K562 (cell line): ENCODE data around the gene SDSL. TPM values are rescaled to one million over a fixed set of nuclear protein-coding genes. Genes with fewer than 3 reads are reported as not detected.
A peak's percentile ranks its signal among the peaks of the same experiment; 100 is the strongest.

Experiments used
- ATAC-seq: fragments of 200-7000 bp; cut with Tn5 transposase; 3 replicates; pipeline ENCODE4 v1.9.1; 2020; ENCODE audit warnings: moderate library complexity
- Bru-seq: library from RNA; stranded (reverse); fragments of 400-500 nt; gene quantifications from one replicate; lab custom pipeline; 2021; lab: Mats Ljungman, UMichigan
- BruChase-seq, 2 experiments: library from RNA; stranded (reverse); fragments of 400-500 nt; gene quantifications; one replicate each; lab custom pipeline; 2021; lab: Mats Ljungman, UMichigan
- BruUV-seq: library from RNA; stranded (reverse); fragments of 400-500 nt; replicated peaks from 2 replicates; lab custom pipeline; 2021; lab: Mats Ljungman, UMichigan
- CTCF ChIA-PET: fragments of 300-600 bp; formaldehyde crosslinking; extraction: SDS; loops from one replicate; lab custom pipeline; 2021; ENCODE audit warnings: low intra/inter-chr PET ratio; lab: Yijun Ruan, JAX
- POLR2A ChIA-PET: fragments of 300-600, 350-650 bp; sonication (Branson Sonifier 250); formaldehyde crosslinking; extraction: SDS; loops from one replicate; lab custom pipeline; 2021; ENCODE audit warnings: antibody characterized with exemption, inconsistent platforms; lab: Yijun Ruan, JAX
- DNase-seq, 4 experiments: peaks; one replicate each; pipeline versions ENCODE4 v3.0.0 to v3.0.0-alpha.2; 2011 to 2018; ENCODE audit warnings: low spot score in 3 of 4, mixed read lengths in 3 of 4; ENCODE audit errors: extremely low read depth in 1 of 4
- FAIRE-seq: peaks from 2 replicates; lab custom pipeline; 2011; peaks lifted over from hg19 to GRCh38; lab: Jason Lieb, UNC
- H2AFZ ChIP-seq: 2 replicates; pipeline ENCODE4 v1.6.0; 2011; ENCODE audit warnings: low read depth, low read length, control low read depth, inconsistent platforms
- H3K27ac ChIP-seq: fragments of 200-600 bp; 3 replicates; pipeline ENCODE4 v1.8.0; 2011; ENCODE audit warnings: low read depth, mild to moderate bottlenecking, control low read depth, inconsistent platforms, low read length, moderate library complexity, mixed read lengths; ENCODE audit errors: extremely low read depth
- H3K27me3 ChIP-seq, 2 experiments: fragments of 300-600 bp in 1 of 2; 2 replicates in 1 of 2; 3 replicates in 1 of 2; pipeline versions ENCODE4 v1.6.0 to v1.8.0; 2011; ENCODE audit warnings: inconsistent platforms in 2 of 2, low read length in 2 of 2, mild to moderate bottlenecking in 1 of 2, mixed read lengths in 1 of 2, moderate library complexity in 1 of 2; ENCODE audit not compliant: control insufficient read depth in 2 of 2, insufficient read depth in 2 of 2
- H3K36me3 ChIP-seq: fragments of 300-600 bp; 3 replicates; pipeline ENCODE4 v1.8.0; 2011; ENCODE audit warnings: mild to moderate bottlenecking, low read length, inconsistent platforms; ENCODE audit not compliant: control insufficient read depth, insufficient read depth
- H3K4me1 ChIP-seq, 2 experiments: fragments of 200-600 bp in 1 of 2; replicated peaks in 1 of 2; 2 replicates in 1 of 2; 3 replicates in 1 of 2; pipeline versions ENCODE4 v1.5.1 to v1.8.0; 2011; ENCODE audit warnings: inconsistent platforms in 2 of 2, low read length in 2 of 2, mild to moderate bottlenecking in 1 of 2, mixed read lengths in 1 of 2, moderate library complexity in 1 of 2; ENCODE audit not compliant: control insufficient read depth in 2 of 2, insufficient read depth in 2 of 2
- H3K4me2 ChIP-seq: 2 replicates; pipeline ENCODE4 v1.6.1; 2011; ENCODE audit warnings: low read length, control low read depth, inconsistent platforms, mixed read lengths; ENCODE audit not compliant: insufficient read depth
- H3K4me3 ChIP-seq: fragments of 200-600 bp; sonication (generic), shearing (Covaris generic); 2 replicates; pipeline ENCODE4 v1.5.1; 2016; ENCODE audit warnings: control low read depth, inconsistent platforms
- H3K79me2 ChIP-seq: fragments of 200-600 bp; 3 replicates; pipeline ENCODE4 v1.8.0; 2011; ENCODE audit warnings: low read length, inconsistent platforms; ENCODE audit not compliant: control insufficient read depth, insufficient read depth
- H3K9ac ChIP-seq, 2 experiments: 2 replicates each; pipeline versions ENCODE4 v1.6.0 to v1.6.1; 2011; ENCODE audit warnings: low read depth in 2 of 2, low read length in 2 of 2, control low read depth in 1 of 2, inconsistent platforms in 1 of 2, mild to moderate bottlenecking in 1 of 2, mixed read lengths in 1 of 2; ENCODE audit not compliant: insufficient read depth in 1 of 2
- H3K9me1 ChIP-seq: one replicate; pipeline ENCODE4 v1.6.0; 2011; ENCODE audit warnings: inconsistent platforms, mild to moderate bottlenecking, low read length, moderate library complexity; ENCODE audit not compliant: control insufficient read depth, insufficient read depth
- H3K9me3 ChIP-seq: replicated peaks from 2 replicates; pipeline ENCODE4 v1.5.1; 2011; ENCODE audit warnings: low read depth, low read length, inconsistent platforms; ENCODE audit not compliant: control insufficient read depth, insufficient read depth
- H4K20me1 ChIP-seq: replicated peaks from 2 replicates; pipeline ENCODE4 v1.6.1; 2011; ENCODE audit warnings: low read length, inconsistent platforms, mixed read lengths; ENCODE audit not compliant: control insufficient read depth, insufficient read depth
- CHD4 ChIP-seq: fragments of 200-600 bp; sonication (generic); IDR thresholded peaks from 3 replicates; pipeline ENCODE4 v1.6.1; 2012; ENCODE audit warnings: low read depth, mild to moderate bottlenecking, mixed read lengths, low read length, inconsistent platforms; ENCODE audit not compliant: insufficient read depth, insufficient replicate concordance, poor library complexity, severe bottlenecking
- PML ChIP-seq: IDR thresholded peaks from 2 replicates; pipeline ENCODE4 v1.6.1; 2012; ENCODE audit warnings: low read length, inconsistent platforms
- POU5F1 ChIP-seq: fragments of 150-350 bp; IDR thresholded peaks from 2 replicates; pipeline ENCODE4 v1.6.1; 2014; ENCODE audit warnings: borderline replicate concordance, low read length, low read depth, mild to moderate bottlenecking; ENCODE audit not compliant: partially characterized antibody
- RBFOX2 ChIP-seq: fragments of 200-400 bp; formaldehyde crosslinking; IDR thresholded peaks from 2 replicates; pipeline ENCODE4 v1.6.1; 2017; ENCODE audit warnings: low read depth, mild to moderate bottlenecking, low read length, moderate library complexity
- RHOXF2B ChIP-seq: fragments of 250-450 bp; sonication (Bioruptor Pico); conservative IDR thresholded peaks from 2 replicates; pipeline ENCODE4 v1.5.1; 2021
- TAF15 ChIP-seq: fragments of 200-400 bp; formaldehyde crosslinking; IDR thresholded peaks from 2 replicates; pipeline ENCODE4 v1.6.1; 2017; ENCODE audit warnings: mild to moderate bottlenecking, low read depth, low read length, moderate library complexity
- ZBTB1 ChIP-seq: sonication (generic); formaldehyde crosslinking; IDR thresholded peaks from 2 replicates; pipeline ENCODE4 v1.8.1; 2023; ENCODE audit warnings: missing genetic modification reagents, low read depth, mild to moderate bottlenecking, borderline replicate concordance
- ZNF134 ChIP-seq: fragments of 250-450 bp; sonication (Bioruptor Pico); conservative IDR thresholded peaks from 2 replicates; pipeline ENCODE4 v1.4.0; 2020
- ZNF707 ChIP-seq: fragments of 250-450 bp; sonication (Bioruptor Pico); conservative IDR thresholded peaks from 2 replicates; pipeline ENCODE4 v1.8.0; 2022; ENCODE audit warnings: inconsistent platforms, mild to moderate bottlenecking, moderate library complexity
- WGBS: fragments of 100-300 bp; shearing (Covaris generic); methylation state at CpG from one replicate; pipeline ENCODE4 v1.1.6; 2016; ENCODE audit warnings: low coverage, mixed read lengths; ENCODE audit not compliant: insufficient coverage; ENCODE audit errors: missing lambda C conversion rate; 5-methylcytosine and 5-hydroxymethylcytosine counted together
- in situ Hi-C: fragments of 300-500 bp; cut with MboI; formaldehyde crosslinking; loops from 4 replicates; pipeline ENCODE4 v1.15.0; 2018; ENCODE audit warnings: inconsistent platforms, mixed read lengths
- intact Hi-C: fragments of 100-400 bp; cut with micrococcal nuclease; formaldehyde crosslinking; loops from 2 replicates; pipeline ENCODE4 v1.14.2; 2022
- long read RNA-seq, 3 experiments: library from polyadenylated mRNA in 2 of 3; library from RNA in 1 of 3; unstranded in 2 of 3; stranded (forward) in 1 of 3; transcript quantifications; one replicate each; pipeline ENCODE4 v2.0.0, GENCODE V29; 2019 to 2022
- polyA minus RNA-seq, 3 experiments: library from RNA; depleted of rRNA, polyadenylated mRNA; stranded (reverse); fragments of >200 nt; gene quantifications; 2 replicates each; pipeline ENCODE4 v1.2.3, GENCODE V29; 2011
- polyA plus RNA-seq, 8 experiments: library from polyadenylated mRNA; depleted of rRNA in 4 of 8; stranded (reverse) in 5 of 8; unstranded in 3 of 8; fragments of >200 nt; fragmentation: Nextera tagmentation in 2 of 8; fragmentation: Illumina TruSeq in 1 of 8; extraction: Ambion mirVana in 2 of 8; extraction: Trizol in 1 of 8; gene quantifications; 2 replicates each; pipeline versions ENCODE4 v1.2.1 to v1.2.3, GENCODE V29; 2011 to 2014; ENCODE audit warnings: inconsistent platforms in 1 of 8, missing spikeins in 1 of 8
- total RNA-seq, 7 experiments: library from RNA; depleted of rRNA in 6 of 7; stranded (reverse); fragments of >200 nt in 6 of 7; fragmentation: Illumina TruSeq in 2 of 7; extraction: Trizol in 2 of 7; gene quantifications; 2 replicates each; pipeline versions ENCODE4 v1.2.1 to v1.2.3, GENCODE V29; 2011 to 2021; ENCODE audit warnings: low replicate concordance in 1 of 7
- TF ChIP-seq, protein P1 (sequence below), 2 experiments: IDR thresholded peaks; 2 replicates each; pipeline ENCODE4 v1.6.1; 2011; ENCODE audit warnings: borderline replicate concordance in 1 of 2, control low read depth in 1 of 2, low read depth in 1 of 2, low read length in 1 of 2, mild to moderate bottlenecking in 1 of 2, mixed read lengths in 1 of 2, moderate library complexity in 1 of 2; ENCODE audit not compliant: insufficient read depth in 1 of 2, insufficient read length in 1 of 2, poor library complexity in 1 of 2, severe bottlenecking in 1 of 2; ENCODE audit errors: extremely low read depth in 1 of 2
- TF ChIP-seq, protein P2 (sequence below): fragments of 250-450 bp; sonication (Bioruptor Pico); IDR thresholded peaks from 2 replicates; pipeline ENCODE4 v1.6.1; 2021; ENCODE audit warnings: mild to moderate bottlenecking

SDSL gene, protein sequence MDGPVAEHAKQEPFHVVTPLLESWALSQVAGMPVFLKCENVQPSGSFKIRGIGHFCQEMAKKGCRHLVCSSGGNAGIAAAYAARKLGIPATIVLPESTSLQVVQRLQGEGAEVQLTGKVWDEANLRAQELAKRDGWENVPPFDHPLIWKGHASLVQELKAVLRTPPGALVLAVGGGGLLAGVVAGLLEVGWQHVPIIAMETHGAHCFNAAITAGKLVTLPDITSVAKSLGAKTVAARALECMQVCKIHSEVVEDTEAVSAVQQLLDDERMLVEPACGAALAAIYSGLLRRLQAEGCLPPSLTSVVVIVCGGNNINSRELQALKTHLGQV
- 3.2 and 9.7 TPM in 2 replicates for total RNA-seq (2011; cell fraction: chromatin; rRNA removed; ENCODE audit: low replicate concordance)
- total RNA-seq (2011; cell fraction: nucleolus; rRNA removed) = 6.1 and 7.5 TPM in 2 replicates
- total RNA-seq (2011; cell fraction: nucleoplasm; rRNA removed) = 7.0 and 15.4 TPM in 2 replicates
- total RNA-seq (2014; rRNA removed) (7.4 and 9.1 TPM in 2 replicates), total RNA-seq (2014; rRNA removed; fragmentation: Illumina TruSeq; extraction: Trizol) (1.1 and 1.7 TPM in 2 replicates), total RNA-seq (2015; rRNA removed; fragmentation: Illumina TruSeq; extraction: Trizol) (6.3 and 7.8 TPM in 2 replicates), total RNA-seq (2021) (8.4 and 9.1 TPM in 2 replicates), polyA plus RNA-seq (2011; rRNA removed) (9.8 and 10.9 TPM in 2 replicates), polyA plus RNA-seq (2014; fragmentation: Illumina TruSeq; extraction: Trizol) (3.0 and 7.1 TPM in 2 replicates), polyA plus RNA-seq (2014; fragmentation: Nextera tagmentation; extraction: Ambion mirVana) (1 to 10 TPM in 1 of 2 experiments, under 1 TPM in 1; 0.31 to 2.0 TPM), polyA plus RNA-seq (2014; rRNA removed) (11.0 and 13.4 TPM in 2 replicates), polyA minus RNA-seq (2011; rRNA and poly(A)+ RNA removed) (2.8 and 3.7 TPM in 2 replicates), Bru-seq, nascent RNA (percentile 59 among the genes with signal in this experiment), BruChase-seq, experiment 1, labeled RNA remaining after a 2-hour chase (percentile 48 among the genes with signal in this experiment), BruChase-seq, experiment 2, labeled RNA remaining after a 6-hour chase (percentile 46 among the genes with signal in this experiment)
- 13.4 and 29.5 TPM in 2 replicates for polyA plus RNA-seq (2011; cell fraction: cytosol; rRNA removed)
- 5.6 and 8.8 TPM in 2 replicates for polyA plus RNA-seq (2011; cell fraction: nucleus; rRNA removed)
- 15.2 and 23.6 TPM in 2 replicates for polyA plus RNA-seq (2012)
- 5.2 and 5.9 TPM in 2 replicates for polyA minus RNA-seq (2011; cell fraction: cytosol; rRNA and poly(A)+ RNA removed)
- polyA minus RNA-seq (2011; cell fraction: nucleus; rRNA and poly(A)+ RNA removed) = 5.4 and 6.6 TPM in 2 replicates
- long read RNA-seq, experiment 1, transcript SDSL-202 (8 exons, 1,449 nt) = major isoform, 7 of 16 reads
- long read RNA-seq, experiment 1, partial matches to known transcripts = 5 of 16 reads
- long read RNA-seq, experiment 1, other reads (novel, unspliced or antisense) = 4 of 16 reads
- long read RNA-seq, experiment 2, transcript SDSL-202 (8 exons, 1,449 nt) = major isoform, 6 of 13 reads
- long read RNA-seq, experiment 2, partial matches to known transcripts = 2 of 13 reads
- long read RNA-seq, experiment 2, other reads (novel, unspliced or antisense) = 5 of 13 reads
- long read RNA-seq, experiment 3, transcript SDSL-202 (8 exons, 1,449 nt) = major isoform, 6 of 9 reads
- long read RNA-seq, experiment 3, partial matches to known transcripts = 0 of 9 reads
- long read RNA-seq, experiment 3, other reads (novel, unspliced or antisense) = 3 of 9 reads

DNA sequence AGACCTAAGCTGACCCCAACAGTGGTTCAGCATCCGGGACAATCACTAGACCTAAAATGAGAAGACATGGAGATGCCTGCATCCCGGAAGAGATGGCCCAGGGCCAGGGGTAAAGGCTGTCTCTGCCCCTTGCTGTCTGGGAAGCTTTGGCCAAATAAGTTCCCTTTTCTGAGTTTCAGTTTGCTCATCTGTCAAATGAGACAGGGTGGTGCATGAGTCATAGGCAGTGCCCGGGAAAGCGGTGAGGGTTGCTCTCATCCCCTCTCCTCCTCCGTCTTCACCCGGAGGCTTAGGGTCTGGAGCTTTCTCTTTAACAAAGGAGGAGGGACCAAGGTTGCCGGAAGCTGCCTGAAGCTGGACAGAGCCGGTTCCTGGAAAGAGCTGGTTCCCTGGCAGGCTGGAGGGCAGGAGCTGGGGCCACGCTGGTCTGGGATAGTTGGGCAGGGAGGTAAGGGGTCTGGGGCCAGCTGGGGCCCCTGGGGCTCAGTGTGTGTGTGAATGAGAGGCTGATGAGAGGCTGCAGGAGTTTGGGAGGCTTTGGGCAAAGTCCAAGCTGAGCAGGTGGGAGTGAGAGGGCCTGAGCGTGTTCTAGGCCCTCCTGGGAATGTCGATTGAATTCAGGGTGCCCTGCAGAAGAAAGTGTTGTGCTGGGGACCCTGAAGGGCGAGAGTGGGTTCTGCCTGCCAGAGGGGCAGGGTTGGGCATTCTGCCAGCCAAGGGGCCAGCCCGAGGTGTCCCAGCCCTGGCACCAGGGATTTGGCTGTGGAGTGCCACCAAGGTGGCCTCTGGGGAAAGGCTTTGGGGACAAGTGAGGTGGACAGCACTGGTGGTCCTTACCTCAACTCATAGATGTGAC is at the start of gene SDSL:
Gene SDSL, plus strand, starts transcription at position 351 of the 856 bp plus-strand sequence. CDS start 5,603 bp downstream, outside the sequence.
- Histone ChIP-seq H3K36me3 (peaks cover 5% of the 10 kb centered on the region; the same call in 1 of the 3 replicates), H3K9me3 (no peaks in the 10 kb centered on the region; the same call in 1 of the 2 replicates), H3K9me1 (no peaks in the 10 kb centered on the region), H2AFZ (peak within 1 kb of the TSS; percentile 93), H3K27me3 (no peaks in the 10 kb centered on the region), H3K27ac (peak within 1 kb of the TSS; percentile 96), H3K4me2 (peak within 1 kb of the TSS; percentile 83), H3K79me2 (peaks cover 13% of the 10 kb centered on the region), H3K9ac (peak within 1 kb of the TSS; percentile 91 to 93), H4K20me1 (no peaks in the 10 kb centered on the region), H3K4me3 (peak within 1 kb of the TSS; percentile 55), H3K4me1 (peaks cover 28 to 32% of the 10 kb centered on the region in 2 experiments)
- BruUV-seq = TSS peak; percentile 81
- WGBS = under 1% methylated on average over 13 of the region's 13 CpGs
- FAIRE-seq (peak; percentile 93), ATAC-seq (peak; percentile 93), DNase-seq (peak; percentile 81 to 89 (median 84))
- in situ Hi-C loops = loop anchor here (25.0 kb wide), 1 partner anchor 235 kb away; the partner anchor contains the start of genes DDX54 and RITA1
- intact Hi-C loops = no loop called here
- ChIA-PET POLR2A (interaction anchor here (0.6 to 1.6 kb wide), 7 partner anchors 14 to 261 kb away, joined by 3 to 6 read pairs (median 4); no protein-coding TSS in a partner anchor), CTCF (no interaction called here)
- TF ChIP-seq ZBTB1 (CRISPR knock-in tag) (0 out of 2 replicates have a peak, but pooled peaks have one; percentile 56), CHD4 (no peak), PML (peak; percentile 75; the same call in 1 of the 2 replicates), ZNF707 (CRISPR knock-in tag) (no peak), TAF15 (no peak), RBFOX2 (peak; percentile 88), POU5F1 (no peak), ZNF134 (CRISPR knock-in tag) (no peak), RHOXF2B (no peak)
- TF ChIP-seq, protein P1, sequence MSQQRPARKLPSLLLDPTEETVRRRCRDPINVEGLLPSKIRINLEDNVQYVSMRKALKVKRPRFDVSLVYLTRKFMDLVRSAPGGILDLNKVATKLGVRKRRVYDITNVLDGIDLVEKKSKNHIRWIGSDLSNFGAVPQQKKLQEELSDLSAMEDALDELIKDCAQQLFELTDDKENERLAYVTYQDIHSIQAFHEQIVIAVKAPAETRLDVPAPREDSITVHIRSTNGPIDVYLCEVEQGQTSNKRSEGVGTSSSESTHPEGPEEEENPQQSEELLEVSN (IDR thresholded peaks at IDR 0.05; ENCODE audit: borderline replicate concordance in 1 of 2, extremely low read depth in 1 of 2, insufficient read depth in 1 of 2, insufficient read length in 1 of 2, low read depth in 1 of 2, low read length in 1 of 2, poor library complexity in 1 of 2, severe bottlenecking in 1 of 2) = no peak
- TF ChIP-seq, protein P2, sequence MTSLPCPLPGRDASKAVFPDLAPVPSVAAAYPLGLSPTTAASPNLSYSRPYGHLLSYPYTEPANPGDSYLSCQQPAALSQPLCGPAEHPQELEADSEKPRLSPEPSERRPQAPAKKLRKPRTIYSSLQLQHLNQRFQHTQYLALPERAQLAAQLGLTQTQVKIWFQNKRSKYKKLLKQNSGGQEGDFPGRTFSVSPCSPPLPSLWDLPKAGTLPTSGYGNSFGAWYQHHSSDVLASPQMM = no peak
